Neural progenitor cell (in vitro differentiated cells): ENCODE results near the gene EEF1G. TPM values are rescaled to one million over a fixed set of nuclear protein-coding genes. Genes with fewer than 3 reads are reported as not detected.
A peak's percentile ranks its signal among the peaks of the same experiment; 100 is the strongest.

ENCODE experiments used
- DNase-seq: peaks from one replicate; pipeline ENCODE4 v3.0.0-alpha.2; 2016; ENCODE audit warnings: low spot score
- H2AFZ ChIP-seq: fragments of 200-600 bp; sonication (generic); replicated peaks from 2 replicates; pipeline ENCODE4 v1.6.1; 2016; ENCODE audit warnings: antibody characterized with exemption
- H3F3A ChIP-seq: fragments of 200-600 bp; sonication (generic); 2 replicates; pipeline ENCODE4 v1.6.1; 2016; ENCODE audit warnings: antibody characterized with exemption, low read depth
- H3K27ac ChIP-seq: fragments of 200-600 bp; sonication (generic); 2 replicates; pipeline ENCODE4 v1.5.1; 2016; ENCODE audit warnings: mild to moderate bottlenecking
- H3K27me3 ChIP-seq: fragments of 200-600 bp; sonication (generic); 2 replicates; pipeline ENCODE4 v1.6.1; 2016; ENCODE audit warnings: mild to moderate bottlenecking, moderate library complexity
- H3K36me3 ChIP-seq: fragments of 200-600 bp; sonication (generic); 2 replicates; pipeline ENCODE4 v1.5.1; 2016
- H3K4me1 ChIP-seq: fragments of 200-600 bp; sonication (generic); 2 replicates; pipeline ENCODE4 v1.6.1; 2016; ENCODE audit warnings: mixed run types
- H3K4me2 ChIP-seq: fragments of 200-600 bp; sonication (generic); 2 replicates; pipeline ENCODE4 v1.6.1; 2016
- H3K4me3 ChIP-seq: fragments of 200-600 bp; sonication (generic); 2 replicates; pipeline ENCODE4 v1.5.1; 2016
- H3K79me2 ChIP-seq: fragments of 200-600 bp; sonication (generic); 2 replicates; pipeline ENCODE4 v1.6.1; 2016; ENCODE audit warnings: low read depth
- H3K9ac ChIP-seq: fragments of 200-600 bp; sonication (generic); 2 replicates; pipeline ENCODE4 v1.6.1; 2016
- H3K9me3 ChIP-seq: fragments of 200-600 bp; sonication (generic); 2 replicates; pipeline ENCODE4 v1.5.1; 2016; ENCODE audit warnings: low read depth
- H4K20me1 ChIP-seq: fragments of 200-600 bp; sonication (generic); 2 replicates; pipeline ENCODE4 v1.6.1; 2016; ENCODE audit warnings: low read depth
- H3K27ac Mint-ChIP-seq: 3 replicates; pipeline ENCODE4 v1.8.0; 2021; ENCODE audit warnings: mixed read lengths
- H3K27me3 Mint-ChIP-seq: 2 replicates; pipeline ENCODE4 v1.8.0; 2022; ENCODE audit warnings: low read depth, mild to moderate bottlenecking, inconsistent platforms, moderate library complexity, mixed read lengths; ENCODE audit not compliant: insufficient read depth
- H3K36me3 Mint-ChIP-seq: 3 replicates; pipeline ENCODE4 v1.8.0; 2021; ENCODE audit warnings: mixed read lengths
- H3K4me1 Mint-ChIP-seq: 3 replicates; pipeline ENCODE4 v1.8.0; 2021; ENCODE audit warnings: mixed read lengths
- H3K4me3 Mint-ChIP-seq: 3 replicates; pipeline ENCODE4 v1.8.0; 2021; ENCODE audit warnings: mild to moderate bottlenecking, moderate library complexity, mixed read lengths
- H3K9me3 Mint-ChIP-seq: 3 replicates; pipeline ENCODE4 v1.8.0; 2020; ENCODE audit warnings: mixed read lengths
- CTCF ChIP-seq: fragments of 200-600 bp; sonication (generic); IDR thresholded peaks from 2 replicates; pipeline ENCODE4 v1.5.1; 2017; ENCODE audit warnings: antibody characterized with exemption, mild to moderate bottlenecking
- EZH2 ChIP-seq: fragments of 200-600 bp; sonication (generic); IDR thresholded peaks from 2 replicates; pipeline ENCODE4 v1.6.1; 2017; ENCODE audit warnings: antibody characterized with exemption, mild to moderate bottlenecking, moderate library complexity
- EZH2phosphoT487 ChIP-seq: fragments of 200-600 bp; sonication (generic); IDR thresholded peaks from 2 replicates; pipeline ENCODE4 v1.6.1; 2017; ENCODE audit warnings: antibody characterized with exemption
- total RNA-seq: library from RNA; depleted of rRNA; stranded (reverse); fragments of >200 nt; gene quantifications from 2 replicates; pipeline ENCODE4 v1.2.3, GENCODE V29; 2015; ENCODE audit warnings: low replicate concordance

The EEF1G gene
- total RNA-seq, 1 donor from 2014 or later = 2,358 TPM

- Histone ChIP-seq H3F3A (peaks cover 62% of the 10 kb centered on the region), H3K36me3 (no peaks in the 10 kb centered on the region), H3K79me2 (peaks cover 36% of the 10 kb centered on the region), H3K4me3 (peak overlapping the region; percentile 87), H3K4me2 (peak overlapping the region; percentile 92), H3K9ac (peak overlapping the region; percentile 96), H3K4me1 (peaks cover 36% of the 10 kb centered on the region), H2AFZ (no peak overlapping the region), H3K9me3 (no peaks in the 10 kb centered on the region), H3K27me3 (peaks cover 22% of the 10 kb centered on the region), H4K20me1 (peaks cover 31% of the 10 kb centered on the region), H3K27ac (no peak overlapping the region)
- peak overlapping the region; percentile 4 for H3K27ac Mint-ChIP-seq
- TF ChIP-seq EZH2 (no peak), EZH2phosphoT487 (no peak), CTCF (no peak)
- peaks cover 34% of the 10 kb centered on the region for H3K36me3 Mint-ChIP-seq
- peak; percentile 45 for DNase-seq
- peaks cover 52% of the 10 kb centered on the region for H3K4me1 Mint-ChIP-seq
- H3K9me3 Mint-ChIP-seq = no peaks in the 10 kb centered on the region
- peaks cover 7% of the 10 kb centered on the region for H3K27me3 Mint-ChIP-seq
- peak overlapping the region; percentile 99 for H3K4me3 Mint-ChIP-seq
Observed at GRCh38 chr11:62600367-62601121, 26.9 kb upstream of the EEF1G start.

- peaks cover 34% of the 10 kb centered on the region for H3K36me3 Mint-ChIP-seq
- Histone ChIP-seq H3K36me3 (no peaks in the 10 kb centered on the region), H2AFZ (no peak overlapping the region), H3K27ac (no peak overlapping the region), H4K20me1 (peaks cover 31% of the 10 kb centered on the region), H3K9ac (peak overlapping the region; percentile 96), H3K27me3 (peaks cover 22% of the 10 kb centered on the region), H3K4me2 (peak overlapping the region; percentile 92), H3K9me3 (no peaks in the 10 kb centered on the region), H3K79me2 (peaks cover 36% of the 10 kb centered on the region), H3K4me3 (peak overlapping the region; percentile 87), H3K4me1 (peaks cover 30% of the 10 kb centered on the region), H3F3A (peaks cover 63% of the 10 kb centered on the region)
- H3K9me3 Mint-ChIP-seq = no peaks in the 10 kb centered on the region
- peaks cover 5% of the 10 kb centered on the region for H3K27me3 Mint-ChIP-seq
- TF ChIP-seq CTCF (no peak), EZH2 (no peak), EZH2phosphoT487 (no peak)
- DNase-seq = no peak
- H3K4me1 Mint-ChIP-seq = peaks cover 48% of the 10 kb centered on the region
- peak overlapping the region; percentile 99 for H3K4me3 Mint-ChIP-seq
- H3K27ac Mint-ChIP-seq = peak overlapping the region; percentile 4
Observed at GRCh38 chr11:62599901-62600300, 26.2 kb upstream of the EEF1G start.

GRCh38 chr11:62599069-62599696, 25.5 kb upstream of the EEF1G start:
- Mint-ChIP-seq H3K4me1 (peaks cover 40% of the 10 kb centered on the region), H3K27me3 (peaks cover 5% of the 10 kb centered on the region), H3K36me3 (peaks cover 37% of the 10 kb centered on the region), H3K4me3 (peak overlapping the region; percentile 99), H3K9me3 (no peaks in the 10 kb centered on the region), H3K27ac (peak overlapping the region; percentile 92)
- Histone ChIP-seq H3K36me3 (no peaks in the 10 kb centered on the region), H3K79me2 (peaks cover 36% of the 10 kb centered on the region), H2AFZ (no peak overlapping the region), H3K27me3 (peaks cover 22% of the 10 kb centered on the region), H3F3A (peaks cover 63% of the 10 kb centered on the region), H4K20me1 (peaks cover 31% of the 10 kb centered on the region), H3K9me3 (no peaks in the 10 kb centered on the region), H3K9ac (no peak overlapping the region), H3K4me1 (peaks cover 23% of the 10 kb centered on the region), H3K27ac (no peak overlapping the region), H3K4me3 (peak overlapping the region; percentile 87), H3K4me2 (peak overlapping the region; percentile 92)
- no peak for TF ChIP-seq EZH2phosphoT487
- no peak for TF ChIP-seq EZH2
- TF ChIP-seq CTCF = no peak
- peak; percentile 77 for DNase-seq
